Activated T-cell treated with anti-CD3 and anti-CD28 coated beads, Interleukin-2, amount 50 U/mL, for 1 hour (primary cell): ENCODE measurements around the gene NKD2.
"Not testable (repeated sequence)": the region's sequence is repeated elsewhere in the genome, so short reads cannot be mapped to it uniquely, and the experiment has no call there.

Experiments
- DNase-seq: peaks from one replicate; pipeline ENCODE4 v3.0.0-alpha.2; 2020

The NKD2 gene

GRCh38 chr5:1014781-1015221, 6.2 kb downstream of the NKD2 start:
- DNase-seq = no peak

GRCh38 chr5:1015507-1015906, 6.9 kb downstream of the NKD2 start:
- no peak for DNase-seq

GRCh38 chr5:1016036-1016435, 7.4 kb downstream of the NKD2 start:
- no peak for DNase-seq

GRCh38 chr5:1016476-1016875, 7.9 kb downstream of the NKD2 start:
- no peak for DNase-seq

GRCh38 chr5:1017056-1017455, 8.5 kb downstream of the NKD2 start:
- no peak for DNase-seq

- DNase-seq = no peak
These were observed 9.3 kb downstream of the NKD2 start for GRCh38 chr5:1017691-1018455.

GRCh38 chr5:1018596-1018995, 10.0 kb downstream of the NKD2 start:
- DNase-seq = no peak

GRCh38 chr5:1019001-1019905, 10.7 kb downstream of the NKD2 start:
- no peak for DNase-seq

GRCh38 chr5:1020452-1020961, 11.9 kb downstream of the NKD2 start:
- no peak for DNase-seq

GRCh38 chr5:1021136-1021968, 12.8 kb downstream of the NKD2 start:
- DNase-seq = no peak

- DNase-seq = not testable (repeated sequence)
These were observed 13.4 kb downstream of the NKD2 start for GRCh38 chr5:1021969-1022336.

GRCh38 chr5:1026700-1027621, 18.4 kb downstream of the NKD2 start:
- no peak for DNase-seq

- DNase-seq = no peak
These were observed 19.2 kb downstream of the NKD2 start for GRCh38 chr5:1027631-1028441.

GRCh38 chr5:1028481-1029281, 20.1 kb downstream of the NKD2 start:
- DNase-seq = no peak

GRCh38 chr5:1029282-1029944, 20.8 kb downstream of the NKD2 start:
- DNase-seq = no peak

- DNase-seq = no peak
These were observed 21.5 kb downstream of the NKD2 start for GRCh38 chr5:1029945-1030625.

GRCh38 chr5:1030801-1031271, 22.2 kb downstream of the NKD2 start:
- DNase-seq = no peak

- DNase-seq = no peak
These were observed 22.8 kb downstream of the NKD2 start for GRCh38 chr5:1031306-1031959.
